Measurements from ENCODE around the gene EXOC4. TPM values are rescaled to one million over a fixed set of nuclear protein-coding genes. Genes with fewer than 3 reads are reported as not detected.

The EXOC4 gene
- total RNA-seq, 1 donor from 2014 or later: 51.6 TPM

DNA sequence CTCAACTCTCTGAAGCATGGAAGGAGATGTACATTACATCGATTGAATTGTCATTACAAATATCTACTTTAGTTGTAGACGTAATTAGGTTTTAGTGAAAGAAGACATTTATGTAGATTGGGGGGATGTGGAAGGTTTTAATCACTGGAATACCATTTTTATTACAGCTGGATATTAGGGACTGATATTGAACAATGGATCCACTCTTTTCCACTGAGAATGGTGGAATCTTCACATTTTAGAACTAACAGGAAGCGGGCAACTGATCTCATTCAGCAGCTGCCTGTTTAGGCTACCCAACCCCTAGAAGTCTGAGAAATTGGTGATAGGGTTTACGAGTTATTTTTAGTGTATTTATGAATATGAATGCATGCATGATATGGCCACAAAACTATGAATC lies 538.0 kb downstream of the EXOC4 start:
- no peak for DNase-seq (ENCODE audit: low read depth)
- H3K36me3 ChIP-seq (ENCODE audit: control insufficient read depth, insufficient read depth, low read length): no peaks in the 10 kb centered on the region

GRCh38 chr7:133794479-133794878 lies 541.6 kb downstream of the EXOC4 start:
- TF ChIP-seq CTCF (IDR thresholded peaks at IDR 0.05; ENCODE audit: insufficient read depth, low read length, poor library complexity, severe bottlenecking): no peak

More for the DNA sequence above, 538.0 kb downstream of the EXOC4 start:
- no peaks in the 10 kb centered on the region for H3K27me3 ChIP-seq (ENCODE audit: control insufficient read depth, insufficient read depth, low read length)
- TF ChIP-seq CTCF (IDR thresholded peaks at IDR 0.05; ENCODE audit: insufficient read depth, low read length, poor library complexity, severe bottlenecking): no peak
- H3K4me3 ChIP-seq (ENCODE audit: low read depth, low read length): no peak overlapping the region

DNA sequence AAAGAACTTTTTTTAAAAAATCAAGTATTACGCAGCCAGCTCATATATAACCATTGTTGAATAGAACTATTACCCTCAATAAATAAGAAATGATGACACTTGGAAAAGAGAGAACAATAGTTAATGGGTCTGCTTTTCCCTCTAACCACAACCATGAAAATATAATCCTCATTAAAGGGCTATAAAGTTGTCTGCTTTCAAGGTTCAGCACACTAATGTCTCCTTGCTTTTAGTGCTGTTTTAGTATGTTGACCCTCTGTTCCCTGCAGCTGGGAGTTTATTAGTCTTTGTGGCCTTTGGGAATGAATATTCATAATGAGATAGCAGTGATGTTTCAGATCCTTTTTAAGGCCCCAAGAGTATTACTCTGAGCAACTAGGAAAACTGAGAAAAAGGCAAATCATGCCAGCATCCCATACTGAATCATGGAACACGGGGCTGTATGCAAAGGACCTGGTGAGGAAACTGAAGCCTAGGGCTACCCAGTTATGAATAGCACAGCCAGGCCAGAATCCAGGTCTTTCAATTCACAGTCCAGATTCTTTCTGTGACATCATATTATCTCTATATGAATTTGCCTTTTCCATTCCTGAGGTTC lies 542.3 kb downstream of the EXOC4 start:
- no peak for TF ChIP-seq CTCF (IDR thresholded peaks at IDR 0.05; ENCODE audit: insufficient read depth, low read length, poor library complexity, severe bottlenecking)
- Histone ChIP-seq H3K36me3 (ENCODE audit: control insufficient read depth, insufficient read depth, low read length) (no peaks in the 10 kb centered on the region), H3K27me3 (ENCODE audit: control insufficient read depth, insufficient read depth, low read length) (no peaks in the 10 kb centered on the region), H3K4me3 (ENCODE audit: low read depth, low read length) (no peak overlapping the region)
- DNase-seq (ENCODE audit: low read depth): no peak

More at GRCh38 chr7:133794479-133794878, 541.6 kb downstream of the EXOC4 start:
- no peak overlapping the region for H3K4me3 ChIP-seq (ENCODE audit: low read depth, low read length)
- DNase-seq (ENCODE audit: low read depth): no peak
- H3K27me3 ChIP-seq (ENCODE audit: control insufficient read depth, insufficient read depth, low read length): no peaks in the 10 kb centered on the region
- no peaks in the 10 kb centered on the region for H3K36me3 ChIP-seq (ENCODE audit: control insufficient read depth, insufficient read depth, low read length)

- H3K36me3 ChIP-seq (ENCODE audit: control insufficient read depth, insufficient read depth, low read length): no peaks in the 10 kb centered on the region
- no peak for TF ChIP-seq CTCF (IDR thresholded peaks at IDR 0.05; ENCODE audit: insufficient read depth, low read length, poor library complexity, severe bottlenecking)
- no peaks in the 10 kb centered on the region for H3K27me3 ChIP-seq (ENCODE audit: control insufficient read depth, insufficient read depth, low read length)
- DNase-seq (ENCODE audit: low read depth): no peak
- no peak overlapping the region for H3K4me3 ChIP-seq (ENCODE audit: low read depth, low read length)
These were observed 544.2 kb downstream of the EXOC4 start for GRCh38 chr7:133796782-133797745.

- Histone ChIP-seq H3K27me3 (ENCODE audit: control insufficient read depth, insufficient read depth, low read length) (no peaks in the 10 kb centered on the region), H3K4me3 (ENCODE audit: low read depth, low read length) (no peak overlapping the region), H3K36me3 (ENCODE audit: control insufficient read depth, insufficient read depth, low read length) (no peaks in the 10 kb centered on the region)
- TF ChIP-seq CTCF (IDR thresholded peaks at IDR 0.05; ENCODE audit: insufficient read depth, low read length, poor library complexity, severe bottlenecking): no peak
- no peak for DNase-seq (ENCODE audit: low read depth)
These were observed 545.1 kb downstream of the EXOC4 start for GRCh38 chr7:133797818-133798520.
